ENCODE results near the gene DPF1.

GRCh38 chr19:38173291-38174041, 50.6 kb downstream of the DPF1 start:
- TF ChIP-seq CTCF (IDR thresholded peaks at IDR 0.05) (no peak), EZH2 (IDR thresholded peaks at IDR 0.05; ENCODE audit: borderline replicate concordance, insufficient read depth, low read depth, low read length, poor library complexity, severe bottlenecking) (no peak)
